DMS114 treated with DMSO at 0.1 percent for 48 hours (cell line): Measurements from ENCODE around the gene SETD1B.

Experiments used
- DNase-seq: peaks from one replicate; lab custom pipeline; 2025; ENCODE audit not compliant: unreplicated experiment; lab: John Stamatoyannopoulos, UW

SETD1B gene

DNA sequence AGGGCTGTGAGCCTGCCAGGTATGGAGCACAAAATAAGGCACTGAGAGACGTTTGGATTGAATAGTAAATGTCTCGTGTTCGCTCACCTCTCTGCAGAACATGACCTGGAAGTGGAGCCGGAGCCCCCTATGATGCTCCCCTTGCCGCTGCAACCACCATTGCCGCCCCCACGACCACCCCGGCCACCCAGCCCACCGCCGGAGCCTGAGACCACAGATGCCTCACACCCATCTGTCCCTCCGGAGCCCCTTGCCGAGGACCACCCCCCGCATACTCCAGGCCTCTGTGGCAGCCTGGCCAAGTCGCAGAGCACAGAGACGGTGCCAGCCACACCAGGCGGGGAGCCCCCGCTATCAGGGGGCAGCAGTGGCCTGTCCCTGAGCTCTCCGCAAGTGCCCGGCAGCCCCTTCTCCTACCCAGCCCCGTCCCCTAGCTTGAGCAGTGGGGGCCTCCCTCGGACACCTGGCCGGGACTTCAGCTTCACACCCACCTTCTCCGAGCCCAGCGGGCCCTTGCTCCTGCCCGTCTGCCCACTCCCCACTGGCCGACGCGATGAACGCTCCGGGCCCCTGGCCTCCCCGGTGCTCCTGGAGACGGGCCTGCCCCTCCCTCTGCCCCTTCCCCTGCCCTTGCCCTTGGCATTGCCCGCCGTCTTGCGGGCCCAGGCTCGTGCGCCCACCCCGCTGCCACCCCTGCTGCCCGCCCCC lies 18.7 kb downstream of the SETD1B start:
- DNase-seq, result no peak

DNA sequence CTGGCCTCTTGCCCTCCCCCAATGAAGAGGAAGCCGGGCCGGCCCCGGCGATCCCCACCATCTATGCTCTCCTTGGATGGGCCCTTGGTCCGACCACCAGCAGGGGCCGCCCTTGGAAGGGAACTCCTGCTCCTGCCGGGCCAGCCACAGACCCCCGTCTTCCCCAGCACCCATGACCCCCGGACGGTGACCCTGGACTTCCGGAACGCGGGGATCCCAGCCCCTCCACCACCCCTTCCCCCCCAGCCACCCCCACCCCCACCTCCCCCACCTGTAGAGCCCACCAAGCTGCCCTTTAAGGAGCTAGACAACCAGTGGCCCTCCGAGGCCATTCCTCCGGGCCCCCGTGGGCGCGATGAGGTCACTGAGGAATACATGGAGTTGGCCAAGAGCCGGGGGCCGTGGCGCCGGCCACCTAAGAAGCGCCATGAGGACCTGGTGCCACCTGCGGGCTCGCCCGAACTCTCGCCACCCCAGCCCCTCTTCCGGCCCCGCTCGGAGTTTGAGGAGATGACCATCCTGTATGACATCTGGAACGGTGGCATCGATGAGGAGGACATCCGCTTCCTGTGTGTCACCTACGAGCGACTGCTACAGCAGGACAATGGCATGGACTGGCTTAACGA lies 19.4 kb downstream of the SETD1B start:
- no peak for DNase-seq

DNA sequence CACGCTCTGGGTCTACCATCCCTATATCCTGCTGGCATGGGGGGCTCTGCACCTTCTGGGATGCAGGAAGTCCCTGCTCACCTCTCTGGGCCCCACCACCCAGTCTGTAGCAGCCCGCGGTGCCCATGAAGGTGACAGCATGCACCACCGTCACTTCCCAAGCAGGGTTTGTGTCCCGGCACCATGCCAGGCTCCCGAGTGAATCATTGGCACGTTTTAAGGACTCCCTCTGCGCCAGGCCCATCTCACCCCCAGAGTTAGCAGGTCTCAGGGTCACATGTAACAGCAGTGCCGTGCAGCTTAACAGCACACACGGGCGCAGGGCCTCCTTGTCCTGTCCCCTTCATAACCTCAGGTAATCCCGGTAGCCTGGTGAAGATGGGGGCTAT lies 19.9 kb downstream of the SETD1B start:
- no peak for DNase-seq

DNA sequence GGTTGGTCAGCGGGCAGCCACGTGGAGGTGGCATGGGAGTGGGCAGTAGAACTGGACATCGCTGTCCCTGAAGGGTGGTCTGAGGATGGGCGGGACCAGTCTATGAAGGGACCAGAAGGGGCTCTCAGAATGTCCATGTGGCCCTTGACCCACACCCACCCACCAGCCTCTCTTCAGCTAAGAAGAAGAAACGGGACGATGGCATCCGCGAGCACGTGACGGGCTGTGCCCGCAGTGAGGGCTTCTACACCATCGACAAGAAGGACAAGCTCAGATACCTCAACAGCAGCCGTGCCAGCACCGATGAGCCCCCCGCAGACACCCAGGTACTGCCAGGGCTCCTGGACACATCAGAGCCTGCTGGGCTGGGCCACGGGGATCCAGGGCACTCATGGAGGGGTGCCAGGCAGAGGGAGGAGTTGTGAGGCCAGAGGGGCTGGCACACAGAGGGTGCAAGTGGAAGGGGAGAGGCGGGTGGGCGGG lies 21.3 kb downstream of the SETD1B start:
- no peak for DNase-seq

DNA sequence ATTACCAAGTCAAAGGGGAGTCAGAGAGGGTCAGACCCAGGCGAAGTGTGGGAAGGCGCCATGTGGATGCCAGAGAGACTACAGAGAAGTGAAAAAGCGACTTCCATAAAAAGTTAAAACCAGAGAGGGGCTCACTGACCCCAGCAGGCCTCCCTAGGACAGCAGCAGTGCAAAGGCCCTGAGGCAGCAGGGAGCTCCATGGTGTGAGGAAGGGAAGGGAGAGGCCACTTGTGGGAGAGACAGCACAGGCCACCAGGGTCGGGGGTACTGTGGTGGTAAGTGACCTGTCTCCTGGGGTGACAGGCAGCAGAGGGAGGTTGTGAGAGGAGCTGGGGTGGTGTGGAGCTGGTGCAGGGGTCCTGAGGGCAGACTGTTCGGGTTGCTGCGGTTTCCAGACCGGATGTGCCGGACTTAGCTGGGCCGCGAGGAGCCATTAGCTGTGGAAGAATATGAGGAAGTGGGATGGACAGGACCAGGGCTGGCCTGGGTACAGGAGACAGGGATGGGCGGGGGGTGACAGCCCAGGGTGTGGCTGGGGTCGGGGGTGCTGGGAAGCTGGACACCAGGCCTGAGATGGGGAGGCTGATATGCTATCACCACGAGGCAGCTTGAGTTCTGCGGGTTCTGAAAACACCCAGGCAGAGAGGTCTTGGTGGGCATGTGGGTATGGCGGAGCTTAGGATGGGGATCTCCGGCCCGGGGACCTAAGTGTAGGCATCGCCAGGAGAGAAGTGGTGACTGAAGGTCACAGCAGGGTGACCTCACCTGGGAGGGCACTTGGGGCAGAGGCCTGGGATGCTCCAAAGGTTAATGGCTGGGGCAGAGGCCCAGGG lies 22.7 kb downstream of the SETD1B start:
- no peak for DNase-seq

DNA sequence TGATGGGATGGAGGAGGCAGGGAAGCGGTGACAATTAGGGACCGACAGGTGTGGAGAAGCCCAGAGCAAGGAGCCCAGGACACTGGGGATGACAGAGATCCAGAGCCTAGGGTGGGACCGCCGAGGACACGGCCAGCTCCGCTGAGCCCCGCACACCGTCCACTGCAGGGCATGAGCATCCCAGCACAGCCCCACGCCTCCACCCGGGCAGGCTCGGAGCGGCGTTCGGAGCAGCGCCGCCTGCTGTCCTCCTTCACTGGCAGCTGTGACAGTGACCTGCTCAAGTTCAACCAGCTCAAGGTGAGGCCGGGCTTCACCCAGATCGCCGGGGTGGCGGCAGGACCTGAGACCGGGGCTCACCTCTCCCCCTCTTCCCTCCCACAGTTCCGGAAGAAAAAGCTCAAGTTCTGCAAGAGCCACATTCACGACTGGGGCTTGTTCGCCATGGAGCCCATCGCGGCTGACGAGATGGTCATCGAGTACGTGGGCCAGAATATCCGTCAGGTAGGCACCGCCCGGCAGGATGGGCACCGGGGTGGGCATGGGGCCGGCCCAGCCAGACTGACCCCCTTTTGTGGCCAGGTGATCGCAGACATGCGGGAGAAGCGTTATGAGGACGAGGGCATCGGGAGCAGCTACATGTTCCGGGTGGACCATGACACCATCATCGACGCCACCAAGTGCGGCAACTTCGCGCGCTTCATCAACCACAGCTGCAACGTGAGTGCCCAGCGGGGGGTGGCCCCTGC lies 23.7 kb downstream of the SETD1B start:
- DNase-seq, result no peak

DNA sequence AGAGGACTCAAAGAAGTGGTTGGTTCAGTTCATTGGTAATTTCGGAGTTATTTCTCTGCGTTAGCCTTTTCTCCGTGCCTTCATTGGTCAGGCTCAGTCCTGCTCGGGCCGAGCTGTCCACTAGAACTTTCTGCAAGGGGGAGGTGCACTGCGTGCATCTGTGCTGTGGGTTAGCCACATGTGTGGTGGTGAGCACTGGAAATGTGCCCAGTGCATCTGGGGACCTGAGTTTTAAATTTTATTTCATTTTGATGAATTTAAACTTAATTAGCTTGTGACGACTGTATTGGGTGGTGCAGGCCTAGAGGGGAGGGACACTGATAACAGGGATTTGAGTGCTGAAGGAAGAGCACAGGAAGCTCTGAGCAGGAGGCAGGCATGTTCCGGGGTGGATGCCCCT lies 24.5 kb downstream of the SETD1B start:
- DNase-seq, result no peak

DNA sequence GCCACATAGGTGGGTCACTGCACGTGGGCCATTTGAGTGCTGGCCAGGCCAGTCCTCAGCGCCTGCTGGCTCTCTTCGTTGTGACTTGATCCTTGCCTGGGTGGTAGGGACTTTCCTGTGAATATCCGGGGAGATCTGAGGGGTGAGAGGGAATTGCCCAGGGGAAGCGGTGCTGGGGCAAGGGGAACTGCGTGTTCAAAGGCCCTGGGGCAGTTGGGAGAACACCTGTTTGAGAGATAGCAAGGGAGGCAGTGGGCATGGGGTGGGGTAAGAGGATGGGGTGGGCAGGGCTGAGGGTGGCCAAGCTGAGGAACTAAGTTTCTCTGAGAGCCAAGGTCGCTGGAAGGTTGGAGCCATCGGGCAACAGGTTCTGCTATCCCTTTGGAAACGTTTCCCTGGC lies 25.0 kb downstream of the SETD1B start:
- DNase-seq, result no peak

DNA sequence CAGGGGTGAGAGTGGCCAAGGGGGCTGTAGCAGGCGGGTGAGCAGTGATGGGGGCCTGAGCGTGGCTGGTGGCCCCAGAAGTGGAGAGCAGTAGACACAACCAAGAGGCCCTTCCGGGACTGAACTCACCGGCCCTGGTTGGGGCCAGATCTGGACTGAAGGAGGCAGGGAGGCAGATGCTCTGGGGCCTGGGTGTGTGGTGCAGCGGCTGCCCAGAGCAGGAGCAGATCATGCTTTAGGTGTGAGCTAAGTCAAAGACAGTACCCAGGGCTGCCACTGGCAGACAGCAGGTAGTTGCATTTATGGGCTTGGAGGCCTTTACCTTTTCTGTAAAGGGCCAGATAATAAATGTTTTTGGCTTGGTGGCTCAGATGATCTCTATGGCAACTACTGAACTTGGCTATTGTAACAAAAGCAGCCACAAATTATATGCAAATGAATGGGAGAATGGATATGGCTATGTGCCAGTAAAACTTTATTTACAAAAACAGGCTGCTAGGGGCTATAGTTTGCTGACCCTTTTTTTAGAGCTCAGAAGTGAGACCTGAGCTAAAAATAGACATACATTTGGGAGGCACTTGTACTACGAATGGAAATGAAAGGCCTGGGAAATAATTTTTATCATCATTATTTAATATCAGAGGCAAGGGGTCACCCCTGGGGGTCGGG lies 25.6 kb downstream of the SETD1B start:
- DNase-seq, result no peak

DNA sequence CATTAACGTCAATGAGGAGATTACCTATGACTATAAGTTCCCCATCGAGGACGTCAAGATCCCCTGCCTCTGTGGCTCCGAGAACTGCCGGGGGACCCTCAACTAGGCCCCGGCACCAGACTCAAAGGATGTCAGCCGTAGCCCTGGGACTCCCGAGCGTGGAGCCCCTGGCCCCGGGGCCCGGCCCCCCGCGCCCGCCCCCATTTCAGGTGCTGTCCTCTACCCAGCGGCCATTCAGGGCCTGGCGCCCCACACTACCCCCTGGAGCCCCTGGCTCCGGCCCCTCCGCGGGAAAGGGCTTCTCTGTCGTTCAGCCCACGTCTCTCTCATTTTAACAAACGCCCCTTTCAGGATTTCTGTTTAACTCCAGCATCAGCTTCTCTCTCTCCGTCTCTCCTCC lies 26.3 kb downstream of the SETD1B start:
- no peak for DNase-seq

DNA sequence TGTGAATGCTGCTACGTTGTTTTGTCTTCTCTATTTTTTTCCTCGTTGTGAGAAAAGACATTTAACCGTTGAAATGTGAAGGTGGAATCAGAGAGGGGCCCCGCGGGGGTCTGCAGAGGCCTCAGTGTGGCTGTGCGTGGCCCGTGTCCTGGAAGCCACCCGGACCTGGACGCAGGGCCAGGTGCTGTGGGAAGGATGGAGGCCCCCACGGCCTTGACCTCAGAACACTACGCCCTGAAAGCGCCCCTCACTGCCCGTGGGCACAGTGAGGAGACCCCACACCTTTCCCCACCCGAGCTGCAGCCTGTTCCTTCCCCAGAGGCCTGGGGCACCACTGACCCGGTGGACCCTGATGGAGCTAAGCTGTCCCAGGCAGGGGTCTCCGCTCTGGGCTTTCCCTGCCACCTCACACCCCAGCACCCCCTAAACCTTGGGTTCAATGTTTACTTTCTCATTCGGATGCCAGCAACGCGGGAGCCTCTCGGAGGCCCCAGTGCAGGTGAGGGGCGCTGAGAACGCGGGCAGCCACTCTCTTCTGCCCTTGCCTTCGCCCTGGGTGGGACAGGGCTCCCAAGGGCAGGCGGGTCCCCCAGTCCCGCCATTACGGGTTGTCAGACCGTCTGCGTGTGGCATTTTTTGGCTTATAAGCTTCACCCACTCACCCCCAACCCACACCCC lies 26.9 kb downstream of the SETD1B start:
- no peak for DNase-seq

DNA sequence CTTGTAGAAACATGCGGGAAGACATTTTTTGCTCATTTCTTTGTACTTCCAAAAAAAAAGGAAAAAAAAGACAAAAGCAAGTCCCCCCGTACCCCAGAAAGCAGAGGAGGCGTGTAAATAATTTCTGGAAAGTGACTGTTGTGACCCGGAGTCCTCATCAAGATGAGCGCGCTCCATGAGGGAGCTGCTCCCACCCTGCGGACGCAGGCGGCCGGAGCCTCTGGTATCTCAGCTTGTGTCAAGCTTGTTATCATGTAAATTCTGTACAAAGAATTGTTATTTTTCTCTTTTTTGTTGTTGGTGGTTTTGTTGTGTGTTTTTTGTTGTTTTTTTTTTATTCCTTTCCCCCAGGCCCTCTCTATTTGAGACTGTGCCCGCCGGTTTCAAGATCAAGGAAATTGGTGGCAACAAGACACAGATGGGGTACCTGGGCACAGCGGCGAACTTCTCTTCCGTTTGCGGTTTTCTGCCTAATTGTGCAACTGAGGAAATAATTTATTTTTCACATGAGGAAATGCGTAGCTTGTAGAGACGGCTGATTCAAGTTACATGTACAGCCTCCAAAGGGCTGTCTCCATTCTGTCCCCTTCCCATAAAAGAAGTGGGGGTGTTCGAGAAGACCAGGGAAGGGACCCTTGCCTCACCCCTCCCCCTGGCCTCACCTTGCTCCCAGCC lies 27.9 kb downstream of the SETD1B start:
- DNase-seq, result no peak

DNA sequence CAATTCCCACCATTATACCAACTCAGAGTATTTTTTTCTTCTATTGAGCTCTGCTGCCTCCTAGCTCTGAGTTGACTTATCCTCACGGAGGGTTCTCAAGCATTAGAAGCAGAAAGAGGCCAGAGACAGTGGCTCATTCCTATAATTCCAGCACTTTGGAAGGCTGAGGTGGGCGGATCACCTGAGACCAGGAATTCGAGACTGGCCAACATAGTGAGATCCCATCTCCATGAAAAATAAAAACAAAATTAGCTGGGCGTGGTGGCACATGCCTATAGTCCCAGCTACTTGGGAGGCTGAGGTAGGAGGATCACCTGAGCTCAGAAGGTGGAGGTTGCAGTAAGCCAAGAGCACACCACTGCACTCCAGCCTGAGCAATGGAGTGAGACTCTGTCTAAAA lies 33.9 kb downstream of the SETD1B start:
- no peak for DNase-seq

DNA sequence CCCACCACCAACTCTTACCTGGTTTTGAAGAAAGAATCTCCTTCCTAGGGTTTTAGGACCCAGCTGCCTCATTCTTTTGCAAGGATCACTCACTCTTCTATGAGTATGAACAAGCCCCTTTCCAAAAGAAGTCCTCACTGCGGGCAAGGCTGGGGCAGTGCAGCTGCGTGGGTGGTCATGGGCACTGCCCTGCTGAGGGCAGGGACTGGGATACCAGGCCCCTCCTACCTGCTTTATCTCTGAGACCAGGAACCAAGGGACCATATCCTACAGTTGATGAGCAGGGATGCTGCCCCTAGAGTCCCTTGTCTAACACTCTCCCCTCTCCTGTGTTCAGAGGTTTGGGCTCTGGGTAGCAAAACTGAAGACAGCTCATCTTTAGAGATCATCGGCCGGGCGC lies 34.3 kb downstream of the SETD1B start:
- DNase-seq, result no peak

DNA sequence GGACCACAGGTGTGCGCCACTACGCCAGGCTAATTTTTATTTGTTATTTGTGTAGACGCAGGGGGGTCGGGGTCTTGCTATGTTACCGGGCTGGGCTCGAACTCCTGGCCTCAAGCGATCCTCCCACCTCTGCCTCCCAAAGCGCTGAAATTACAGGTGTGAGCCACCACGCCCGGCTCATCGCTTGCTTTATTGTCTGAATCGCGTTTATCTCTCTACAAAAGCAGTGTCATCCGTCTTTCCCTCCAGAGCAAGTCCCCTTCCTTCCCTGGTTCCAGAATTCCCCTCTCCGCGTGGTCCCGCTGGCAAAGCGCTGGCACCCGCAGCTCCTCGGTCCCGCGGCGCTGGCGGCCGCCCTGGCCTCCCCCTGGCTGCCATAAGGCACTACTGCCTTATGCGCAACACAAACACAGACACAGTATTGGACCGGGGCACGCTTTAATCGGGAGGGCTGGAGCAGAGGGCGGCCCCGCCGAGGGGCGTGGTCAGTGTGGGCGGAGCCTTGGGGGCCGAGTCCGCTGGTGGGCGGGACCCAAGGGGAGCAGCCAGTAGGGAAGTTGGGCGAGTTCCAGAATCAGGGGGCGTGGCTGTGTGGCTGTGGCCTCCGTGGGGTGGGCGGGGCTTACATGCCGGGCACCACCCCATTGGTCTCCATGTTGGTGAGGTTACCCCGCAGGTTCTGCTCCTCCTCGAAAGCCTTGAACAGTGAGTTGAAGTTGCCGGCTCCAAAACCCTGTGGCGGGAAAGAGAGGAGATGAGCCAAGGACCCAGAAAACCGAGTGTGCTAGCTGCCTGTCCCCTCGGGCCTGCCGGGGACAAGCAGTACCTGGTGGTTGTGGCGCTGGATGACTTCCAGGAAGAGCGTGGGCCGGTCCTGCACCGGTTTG lies 35.5 kb downstream of the SETD1B start:
- DNase-seq, result peak; percentile 97

DNA sequence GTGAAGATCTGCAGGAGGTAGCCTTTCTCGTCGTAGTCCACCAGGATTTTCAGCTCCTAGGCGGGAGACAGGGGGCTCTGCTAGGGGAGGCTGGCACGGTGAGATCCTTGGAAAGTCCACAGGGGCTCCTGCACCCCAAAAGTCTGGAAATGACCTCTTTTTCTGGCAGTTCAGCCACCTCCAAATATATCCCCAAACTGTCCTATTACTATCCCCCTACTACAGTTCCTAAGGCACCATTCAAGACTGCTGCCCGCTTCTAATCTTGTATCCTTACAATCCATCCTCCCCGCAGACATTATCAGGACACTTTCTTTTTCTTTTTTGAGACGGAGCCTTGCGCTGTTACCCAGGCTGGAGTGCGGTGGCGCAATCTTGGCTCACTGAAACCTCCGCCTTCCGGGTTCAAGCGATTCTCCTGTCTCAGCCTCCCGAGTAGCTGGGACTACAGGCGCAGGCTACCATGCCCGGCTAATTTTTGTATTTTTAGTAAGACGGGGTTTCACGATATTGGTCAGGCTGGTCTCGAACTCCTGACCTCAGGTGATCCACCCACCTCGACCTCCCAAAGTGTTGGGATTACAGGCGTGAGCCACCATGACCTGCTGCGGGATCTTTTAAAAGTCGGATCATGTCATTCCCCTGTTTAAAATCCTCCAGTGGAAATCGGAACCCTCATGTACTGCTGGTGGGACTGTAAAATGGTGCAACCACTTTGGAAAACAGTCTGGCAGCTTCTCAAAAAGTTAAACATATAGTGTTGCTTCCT lies 36.4 kb downstream of the SETD1B start:
- DNase-seq, result no peak

DNA sequence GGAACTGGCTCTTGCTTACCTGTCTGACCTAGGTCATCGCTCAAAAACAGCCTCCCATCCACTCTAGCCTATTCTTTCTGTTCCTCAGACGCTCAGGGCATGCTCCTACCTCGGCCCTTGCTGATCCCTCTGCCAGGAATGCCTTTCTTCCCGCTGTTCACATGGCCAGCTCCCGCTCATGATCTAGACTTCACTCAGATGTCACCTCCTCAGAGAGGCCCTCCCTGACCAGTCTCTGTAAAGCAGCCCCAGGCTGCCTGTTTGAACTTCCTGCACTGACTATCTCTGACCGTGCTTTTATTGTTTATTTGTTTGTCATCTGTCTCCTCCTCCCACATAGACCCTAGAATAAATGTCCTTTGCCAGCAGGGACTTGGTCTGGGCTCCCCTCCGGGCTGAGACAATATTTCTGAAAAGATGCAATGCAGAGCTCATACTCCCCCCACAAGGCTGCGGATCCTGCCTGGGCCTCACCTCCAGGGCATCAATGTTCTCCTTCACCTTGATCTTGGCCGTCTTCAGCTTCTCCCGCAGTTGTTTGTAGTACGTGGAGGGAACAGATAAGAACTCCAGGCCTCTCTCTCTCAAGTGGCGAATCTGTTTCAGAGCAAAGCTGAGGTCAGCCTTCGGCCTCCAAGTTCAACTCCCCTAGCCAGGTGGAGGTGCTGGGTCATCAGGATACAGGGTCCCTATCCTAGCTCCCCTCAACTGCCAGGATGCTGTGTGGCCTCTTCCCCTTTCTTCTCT lies 39.6 kb downstream of the SETD1B start:
- no peak for DNase-seq
